ENCODE results near the gene MEGF6. TPM values are rescaled to one million over a fixed set of nuclear protein-coding genes. Genes with fewer than 3 reads are reported as not detected.

Gene MEGF6
- total and polyA plus RNA-seq, 2 of the 8 experiments (the other 6 are each of a cell fraction or from before 2014, with no cell fraction given) = 4.1 to 14.8 TPM

DNA sequence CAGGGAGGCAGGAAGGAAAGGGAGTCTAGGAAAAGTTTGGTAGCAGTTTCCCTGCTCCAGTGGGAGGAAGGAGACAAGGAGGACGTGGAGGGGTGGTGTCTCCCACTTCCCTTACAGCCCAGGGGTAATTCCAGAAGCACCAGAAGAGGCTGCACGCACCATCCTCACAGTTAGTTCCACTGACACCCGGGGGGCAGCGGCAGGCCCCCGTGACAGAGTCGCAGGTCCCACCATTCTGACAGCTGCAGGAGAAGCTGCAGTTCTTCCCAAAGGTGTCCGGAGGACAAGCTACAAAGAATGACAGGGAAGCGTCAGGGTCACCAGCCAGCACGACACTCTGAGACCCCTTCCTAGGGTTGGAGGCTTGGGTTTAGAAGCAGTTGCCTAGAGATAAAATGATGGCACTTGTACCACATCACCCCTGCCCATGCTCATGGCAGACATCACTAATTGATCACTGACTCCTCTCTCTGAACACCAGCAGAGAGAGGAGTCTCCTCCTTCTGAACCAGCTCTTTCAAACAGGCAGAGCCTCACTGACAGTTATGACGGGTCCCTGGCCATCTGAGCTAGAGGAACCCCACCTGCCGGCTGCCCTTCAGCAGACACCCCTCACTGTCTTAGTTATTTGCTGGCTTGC is 103.6 kb downstream of the MEGF6 start:
- no peaks in the 10 kb centered on the region for H3K27me3 ChIP-seq (replicated peaks in 1 of 4; ENCODE audit: control insufficient read depth in 3 of 4, extremely low read depth in 1 of 4, insufficient read depth in 3 of 4, low read length in 3 of 4)
- WGBS, 2 experiments (ENCODE audit: extremely low coverage in 1 of 2, insufficient coverage in 1 of 2, insufficient read length in 1 of 2, insufficient replicate concordance in 2 of 2, low coverage in 1 of 2, low lambda C conversion rate in 2 of 2, missing lambda C conversion rate in 1 of 2) = 86% methylated on average over 11 of the region's 11 CpGs; no CpG with 5 or more reads in 1 of the 2 experiments
- no peak overlapping the region for H2AK5ac ChIP-seq (ENCODE audit: low read depth, low read length)
- no peak for DNase-seq (ENCODE audit: low read depth in 1 of 2, low spot score in 2 of 2)
- H3K23ac ChIP-seq (ENCODE audit: insufficient read length) = no peak overlapping the region
- H3K79me1 ChIP-seq (ENCODE audit: low read depth, low read length) = no peaks in the 10 kb centered on the region; the same call in 1 of the 2 replicates
- no peak overlapping the region for H3K9ac ChIP-seq (replicated peaks in 1 of 4; ENCODE audit: extremely low read depth in 1 of 4, low read depth in 3 of 4, low read length in 3 of 4)
- CTCF ChIA-PET (ENCODE audit: partially characterized antibody) = interaction anchor here (0.9 to 4.6 kb wide), 11 partner anchors 11 to 113 kb away, joined by 3 to 29 read pairs (median 6); no protein-coding TSS in a partner anchor
- no peak overlapping the region for H4K5ac ChIP-seq (ENCODE audit: insufficient read length, low read depth, low read length)
- H3K36me3 ChIP-seq (ENCODE audit: control insufficient read depth in 2 of 4, insufficient read depth in 4 of 4, low read length in 3 of 4) = no peaks in the 10 kb centered on the region
- no peak overlapping the region for H3K4me2 ChIP-seq (ENCODE audit: insufficient read depth in 1 of 2, low read depth in 2 of 2, low read length in 2 of 2)
- H3K27ac ChIP-seq (ENCODE audit: low read depth, low read length) = no peak overlapping the region
- no peak overlapping the region for H3K14ac ChIP-seq (ENCODE audit: insufficient read length)
- H2BK15ac ChIP-seq (ENCODE audit: low read length) = no peak overlapping the region
- POLR2A ChIA-PET (ENCODE audit: partially characterized antibody) = no interaction called here
- H4K8ac ChIP-seq (ENCODE audit: extremely low read depth, insufficient read depth, low read length) = no peak overlapping the region
- no peak for FAIRE-seq
- H3K4me3 ChIP-seq (ENCODE audit: extremely low read depth in 1 of 4, insufficient read depth in 2 of 4, low read depth in 3 of 4, low read length in 4 of 4) = no peak overlapping the region
- H2AFZ ChIP-seq (ENCODE audit: low read length) = no peak overlapping the region
- no peak overlapping the region for H3K56ac ChIP-seq (replicated peaks; ENCODE audit: insufficient read length, low read depth, low read length)
- no peaks in the 10 kb centered on the region for H3K23me2 ChIP-seq (ENCODE audit: low read depth, low read length)
- no peaks in the 10 kb centered on the region for H3K9me3 ChIP-seq (ENCODE audit: insufficient read depth in 2 of 2, low read depth in 1 of 2, low read length in 1 of 2)
- H2BK20ac ChIP-seq (ENCODE audit: low read length) = no peak overlapping the region
- no peak overlapping the region for H3K4ac ChIP-seq (replicated peaks; ENCODE audit: insufficient read length, low read depth, low read length)
- no peaks in the 10 kb centered on the region for H3K79me2 ChIP-seq (ENCODE audit: control insufficient read depth in 1 of 2, insufficient read depth in 2 of 2, low read length in 2 of 2)
- no peak overlapping the region for H3K18ac ChIP-seq (ENCODE audit: extremely low read depth, low read length)
- H4K20me1 ChIP-seq (replicated peaks in 1 of 2; ENCODE audit: control insufficient read depth in 1 of 2, insufficient read depth in 2 of 2, low read length in 2 of 2) = peaks cover 0 to 18% of the 10 kb centered on the region in 2 experiments
- no peaks in the 10 kb centered on the region for H3K4me1 ChIP-seq (replicated peaks in 1 of 4; ENCODE audit: control insufficient read depth in 3 of 4, insufficient read depth in 4 of 4, low read length in 3 of 4)
- H2BK12ac ChIP-seq (ENCODE audit: low read depth, low read length) = no peak overlapping the region
- no peak overlapping the region for H2BK120ac ChIP-seq (replicated peaks; ENCODE audit: low read depth, low read length)
- H2BK5ac ChIP-seq (ENCODE audit: low read depth, low read length) = no peak overlapping the region
- H4K91ac ChIP-seq (replicated peaks; ENCODE audit: insufficient read length, low read length) = no peak overlapping the region
- TF ChIP-seq, protein P1, sequence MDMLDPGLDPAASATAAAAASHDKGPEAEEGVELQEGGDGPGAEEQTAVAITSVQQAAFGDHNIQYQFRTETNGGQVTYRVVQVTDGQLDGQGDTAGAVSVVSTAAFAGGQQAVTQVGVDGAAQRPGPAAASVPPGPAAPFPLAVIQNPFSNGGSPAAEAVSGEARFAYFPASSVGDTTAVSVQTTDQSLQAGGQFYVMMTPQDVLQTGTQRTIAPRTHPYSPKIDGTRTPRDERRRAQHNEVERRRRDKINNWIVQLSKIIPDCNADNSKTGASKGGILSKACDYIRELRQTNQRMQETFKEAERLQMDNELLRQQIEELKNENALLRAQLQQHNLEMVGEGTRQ (IDR thresholded peaks at IDR 0.05; ENCODE audit: low read length) = no peak
- TF ChIP-seq PHF8 (conservative IDR thresholded peaks at IDR 0.05; ENCODE audit: low read depth, low read length) = no peak
- no peak for TF ChIP-seq TCF12 (IDR thresholded peaks at IDR 0.05; ENCODE audit: low read depth, low read length)
- TF ChIP-seq POU5F1 (IDR thresholded peaks at IDR 0.05; ENCODE audit: low read depth, low read length) = no peak
- TF ChIP-seq KDM4A (IDR thresholded peaks at IDR 0.05; ENCODE audit: low read depth, low read length, severe bottlenecking) = no peak
- TF ChIP-seq CTBP2 (IDR thresholded peaks at IDR 0.05; ENCODE audit: borderline replicate concordance, insufficient read depth, insufficient read length, low read length) = no peak
- TF ChIP-seq CEBPB (IDR thresholded peaks at IDR 0.05; ENCODE audit: low read depth, low read length) = no peak
- TF ChIP-seq CBX8 (IDR thresholded peaks at IDR 0.05; ENCODE audit: borderline replicate concordance, low read depth, low read length) = no peak
- TF ChIP-seq CBX5 (IDR thresholded peaks at IDR 0.05; ENCODE audit: low read depth, low read length) = no peak
- TF ChIP-seq, protein P2, sequence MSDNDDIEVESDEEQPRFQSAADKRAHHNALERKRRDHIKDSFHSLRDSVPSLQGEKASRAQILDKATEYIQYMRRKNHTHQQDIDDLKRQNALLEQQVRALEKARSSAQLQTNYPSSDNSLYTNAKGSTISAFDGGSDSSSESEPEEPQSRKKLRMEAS (IDR thresholded peaks at IDR 0.05) = no peak
- no peak for TF ChIP-seq EGR1 (IDR thresholded peaks at IDR 0.05; ENCODE audit: borderline replicate concordance, low read depth, low read length)
- no peak for TF ChIP-seq POLR2A (IDR thresholded peaks at IDR 0.05; ENCODE audit: control extremely low read depth in 1 of 2, low read depth in 2 of 2, low read length in 2 of 2)
- TF ChIP-seq CHD1 (IDR thresholded peaks at IDR 0.05; ENCODE audit: low read depth, low read length) = no peak

All from H1 (cell line).